AG09319 (cell line): ENCODE results near the gene CORO1C.

Experiments used
- DNase-seq: peaks from one replicate; pipeline ENCODE4 v3.0.0-alpha.2; 2010; ENCODE audit warnings: low read depth; ENCODE audit errors: extremely low read depth
- CTCF ChIP-seq: IDR thresholded peaks from 2 replicates; pipeline ENCODE4 v1.5.1; 2011; ENCODE audit warnings: low read depth, mild to moderate bottlenecking, inconsistent platforms, low read length, moderate library complexity

The CORO1C gene

GRCh38 chr12:108686780-108687179 lies 44.5 kb downstream of the CORO1C start:
- no peak for TF ChIP-seq CTCF
- no peak for DNase-seq

- DNase-seq = no peak
- no peak for TF ChIP-seq CTCF
These were observed 45.7 kb downstream of the CORO1C start for GRCh38 chr12:108685469-108686260.

GRCh38 chr12:108683906-108684556 lies 47.3 kb downstream of the CORO1C start:
- DNase-seq = no peak
- no peak for TF ChIP-seq CTCF

GRCh38 chr12:108681317-108681716 lies 50.0 kb downstream of the CORO1C start:
- TF ChIP-seq CTCF = no peak
- DNase-seq = no peak

GRCh38 chr12:108679106-108679681 lies 52.1 kb downstream of the CORO1C start:
- no peak for DNase-seq
- no peak for TF ChIP-seq CTCF

- no peak for DNase-seq
- no peak for TF ChIP-seq CTCF
These were observed 53.1 kb downstream of the CORO1C start for GRCh38 chr12:108678104-108678730.

GRCh38 chr12:108677381-108677780 lies 53.9 kb downstream of the CORO1C start:
- TF ChIP-seq CTCF = no peak
- DNase-seq = no peak
